ENCODE results near the gene ELK3.

DNA sequence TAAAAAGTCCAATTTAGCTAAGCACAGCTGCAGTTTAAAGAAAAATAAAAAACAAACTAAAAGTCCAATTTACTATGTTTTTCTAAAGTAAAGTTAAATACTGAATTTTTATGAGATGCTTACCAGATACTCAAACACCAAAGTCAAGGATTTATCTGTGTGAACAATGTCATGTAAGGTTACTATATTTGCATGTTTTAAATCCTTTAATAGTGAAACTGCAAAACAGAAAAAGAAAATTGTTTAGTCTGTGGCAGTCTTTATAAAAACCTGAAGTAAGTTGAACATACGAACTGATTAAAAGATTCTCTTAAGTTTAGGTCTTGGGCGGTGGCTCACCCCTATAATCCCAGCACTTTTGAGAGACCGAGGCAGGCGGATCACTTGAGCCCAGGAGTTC, 103.3 kb downstream of the ELK3 start:
- TF ChIP-seq TSHZ2 (CRISPR knock-in tag; IDR thresholded peaks at IDR 0.05) (no peak), ZFP30 (CRISPR knock-in tag; IDR thresholded peaks at IDR 0.05) (no peak), PATZ1 (CRISPR knock-in tag; IDR thresholded peaks at IDR 0.05; ENCODE audit: borderline replicate concordance) (no peak), ZNF565 (CRISPR knock-in tag; conservative IDR thresholded peaks at IDR 0.05; ENCODE audit: low read depth) (no peak), TOX (CRISPR knock-in tag; IDR thresholded peaks at IDR 0.05; ENCODE audit: borderline replicate concordance) (no peak), CSRNP3 (CRISPR knock-in tag; IDR thresholded peaks at IDR 0.05) (no peak), POU6F1 (CRISPR knock-in tag; IDR thresholded peaks at IDR 0.05; ENCODE audit: borderline replicate concordance, low read depth) (no peak), ZFP3 (CRISPR knock-in tag; IDR thresholded peaks at IDR 0.05) (no peak), RARB (CRISPR knock-in tag; IDR thresholded peaks at IDR 0.05) (no peak), OSR1 (CRISPR knock-in tag; IDR thresholded peaks at IDR 0.05) (no peak), TCF4 (CRISPR knock-in tag; IDR thresholded peaks at IDR 0.05; ENCODE audit: borderline replicate concordance) (no peak), ZNF8 (CRISPR knock-in tag; IDR thresholded peaks at IDR 0.05) (no peak)
- TF ChIP-seq, protein P1, sequence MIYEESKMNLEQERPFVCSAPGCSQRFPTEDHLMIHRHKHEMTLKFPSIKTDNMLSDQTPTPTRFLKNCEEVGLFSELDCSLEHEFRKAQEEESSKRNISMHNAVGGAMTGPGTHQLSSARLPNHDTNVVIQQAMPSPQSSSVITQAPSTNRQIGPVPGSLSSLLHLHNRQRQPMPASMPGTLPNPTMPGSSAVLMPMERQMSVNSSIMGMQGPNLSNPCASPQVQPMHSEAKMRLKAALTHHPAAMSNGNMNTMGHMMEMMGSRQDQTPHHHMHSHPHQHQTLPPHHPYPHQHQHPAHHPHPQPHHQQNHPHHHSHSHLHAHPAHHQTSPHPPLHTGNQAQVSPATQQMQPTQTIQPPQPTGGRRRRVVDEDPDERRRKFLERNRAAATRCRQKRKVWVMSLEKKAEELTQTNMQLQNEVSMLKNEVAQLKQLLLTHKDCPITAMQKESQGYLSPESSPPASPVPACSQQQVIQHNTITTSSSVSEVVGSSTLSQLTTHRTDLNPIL (CRISPR knock-in tag; IDR thresholded peaks at IDR 0.05; ENCODE audit: low read depth) = no peak
